Astrocyte (in vitro differentiated cells and primary cell): ENCODE data around the gene NME4. TPM values are rescaled to one million over a fixed set of nuclear protein-coding genes. Genes with fewer than 3 reads are reported as not detected.
A peak's percentile ranks its signal among the peaks of the same experiment; 100 is the strongest.

Experiments
- DNase-seq: peaks from one replicate; pipeline ENCODE4 v3.0.0-alpha.2; 2010; ENCODE audit warnings: low read depth
- FAIRE-seq: peaks from 2 replicates; lab custom pipeline; 2011; peaks lifted over from hg19 to GRCh38; lab: Jason Lieb, UNC
- H2AFZ ChIP-seq: 2 replicates; pipeline ENCODE4 v1.6.0; 2012; ENCODE audit warnings: low read depth, low read length, inconsistent platforms
- H3K27ac ChIP-seq: 2 replicates; pipeline ENCODE4 v1.5.1; 2011; ENCODE audit warnings: low read depth, low read length, inconsistent platforms
- H3K27me3 ChIP-seq: 2 replicates; pipeline ENCODE4 v1.6.0; 2011; ENCODE audit warnings: low read length, inconsistent platforms; ENCODE audit not compliant: insufficient read depth
- H3K36me3 ChIP-seq: 2 replicates; pipeline ENCODE4 v1.5.1; 2011; ENCODE audit warnings: low read length, inconsistent platforms; ENCODE audit not compliant: insufficient read depth
- H3K4me1 ChIP-seq: 2 replicates; pipeline ENCODE4 v1.5.1; 2011; ENCODE audit warnings: low read length, inconsistent platforms; ENCODE audit not compliant: insufficient read depth
- H3K4me2 ChIP-seq: 2 replicates; pipeline ENCODE4 v1.6.0; 2012; ENCODE audit warnings: low read length, inconsistent platforms
- H3K4me3 ChIP-seq: 2 replicates; pipeline ENCODE4 v1.5.1; 2011; ENCODE audit warnings: low read depth, mild to moderate bottlenecking, low read length, inconsistent platforms; ENCODE audit not compliant: insufficient read depth
- H3K79me2 ChIP-seq: 2 replicates; pipeline ENCODE4 v1.6.0; 2012; ENCODE audit warnings: mild to moderate bottlenecking, low read length, inconsistent platforms; ENCODE audit not compliant: insufficient read depth
- H3K9ac ChIP-seq: 2 replicates; pipeline ENCODE4 v1.6.0; 2012; ENCODE audit warnings: mild to moderate bottlenecking, low read length, inconsistent platforms
- H3K9me3 ChIP-seq: 2 replicates; pipeline ENCODE4 v1.5.1; 2012; ENCODE audit warnings: low read depth, mild to moderate bottlenecking, low read length, inconsistent platforms; ENCODE audit not compliant: insufficient read depth
- H4K20me1 ChIP-seq: 2 replicates; pipeline ENCODE4 v1.6.0; 2012; ENCODE audit warnings: low read length, inconsistent platforms; ENCODE audit not compliant: insufficient read depth
- H3K27ac Mint-ChIP-seq: one replicate; pipeline ENCODE4 v1.8.0; 2021; ENCODE audit warnings: mild to moderate bottlenecking, mixed read lengths; ENCODE audit not compliant: unreplicated experiment
- H3K27me3 Mint-ChIP-seq: one replicate; pipeline ENCODE4 v1.8.0; 2021; ENCODE audit warnings: low read depth, mixed read lengths; ENCODE audit not compliant: unreplicated experiment
- H3K36me3 Mint-ChIP-seq: one replicate; pipeline ENCODE4 v1.8.0; 2021; ENCODE audit warnings: low read depth, mixed read lengths; ENCODE audit not compliant: unreplicated experiment
- H3K4me1 Mint-ChIP-seq: one replicate; pipeline ENCODE4 v1.8.0; 2021; ENCODE audit warnings: low read depth, mixed read lengths; ENCODE audit not compliant: unreplicated experiment
- H3K4me3 Mint-ChIP-seq: one replicate; pipeline ENCODE4 v1.8.0; 2021; ENCODE audit warnings: mild to moderate bottlenecking, moderate library complexity, mixed read lengths; ENCODE audit not compliant: unreplicated experiment
- H3K9me3 Mint-ChIP-seq: one replicate; pipeline ENCODE4 v1.8.0; 2021; ENCODE audit warnings: mild to moderate bottlenecking, mixed read lengths; ENCODE audit not compliant: unreplicated experiment
- CTCF ChIP-seq: IDR thresholded peaks from 2 replicates; pipeline ENCODE4 v1.5.1; 2011; ENCODE audit warnings: low read depth, mild to moderate bottlenecking, inconsistent platforms, low read length, moderate library complexity; ENCODE audit not compliant: insufficient read depth
- EZH2 ChIP-seq: IDR thresholded peaks from 2 replicates; pipeline ENCODE4 v1.6.1; 2012; ENCODE audit warnings: mild to moderate bottlenecking, low read length, inconsistent platforms; ENCODE audit not compliant: insufficient read depth
- total RNA-seq: library from RNA; stranded (reverse); gene quantifications from 2 replicates; pipeline ENCODE4 v1.2.1, GENCODE V29; 2021

NME4 gene
- total RNA-seq, 1 donor from 2014 or later = 268 TPM

- FAIRE-seq = no peak
- no peak for DNase-seq
- no peak overlapping the region for H3K27ac Mint-ChIP-seq
These were observed 1.8 kb downstream of the NME4 start for GRCh38 chr16:398561-399339.

GRCh38 chr16:399340-400019 is 2.5 kb downstream of the NME4 start:
- H3K27me3 ChIP-seq = no peaks in the 10 kb centered on the region
- H3K79me2 ChIP-seq = peaks cover 9% of the 10 kb centered on the region
- no peak overlapping the region for H3K27ac Mint-ChIP-seq
- TF ChIP-seq EZH2 (no peak), CTCF (no peak)
- H4K20me1 ChIP-seq = peaks cover 25% of the 10 kb centered on the region
- DNase-seq = no peak
- no peaks in the 10 kb centered on the region for H3K9me3 ChIP-seq
- H3K36me3 Mint-ChIP-seq = peaks cover 2% of the 10 kb centered on the region
- no peak for FAIRE-seq
- peaks cover 8% of the 10 kb centered on the region for H3K4me1 ChIP-seq
- peak overlapping the region; percentile 45 for H3K4me3 Mint-ChIP-seq
- no peak overlapping the region for H3K4me2 ChIP-seq
- H3K36me3 ChIP-seq = no peaks in the 10 kb centered on the region
- H2AFZ ChIP-seq = no peak overlapping the region
- no peaks in the 10 kb centered on the region for H3K27me3 Mint-ChIP-seq
- H3K9me3 Mint-ChIP-seq = no peaks in the 10 kb centered on the region
- no peak overlapping the region for H3K9ac ChIP-seq
- H3K27ac ChIP-seq = no peak overlapping the region
- H3K4me1 Mint-ChIP-seq = no peaks in the 10 kb centered on the region
- H3K4me3 ChIP-seq = no peak overlapping the region

More at GRCh38 chr16:398561-399339, 1.8 kb downstream of the NME4 start:
- Histone ChIP-seq H3K4me2 (peak overlapping the region; percentile 78), H3K9ac (no peak overlapping the region), H3K79me2 (peaks cover 9% of the 10 kb centered on the region), H3K4me3 (no peak overlapping the region), H2AFZ (no peak overlapping the region), H4K20me1 (peaks cover 25% of the 10 kb centered on the region), H3K36me3 (no peaks in the 10 kb centered on the region), H3K9me3 (no peaks in the 10 kb centered on the region), H3K27ac (no peak overlapping the region), H3K27me3 (no peaks in the 10 kb centered on the region), H3K4me1 (peaks cover 8% of the 10 kb centered on the region)
- H3K4me1 Mint-ChIP-seq = no peaks in the 10 kb centered on the region
- H3K4me3 Mint-ChIP-seq = peak overlapping the region; percentile 77
- peaks cover 2% of the 10 kb centered on the region for H3K36me3 Mint-ChIP-seq
- TF ChIP-seq EZH2 = no peak
- TF ChIP-seq CTCF = no peak
- no peaks in the 10 kb centered on the region for H3K9me3 Mint-ChIP-seq
- no peaks in the 10 kb centered on the region for H3K27me3 Mint-ChIP-seq
